IMR-90 (cell line): ENCODE measurements around the gene FNDC11. TPM values are rescaled to one million over a fixed set of nuclear protein-coding genes. Genes with fewer than 3 reads are reported as not detected.
A peak's percentile ranks its signal among the peaks of the same experiment; 100 is the strongest.

Experiments
- ATAC-seq: fragments of 200-7000 bp; cut with Tn5 transposase; 2 replicates; pipeline ENCODE4 v1.9.1; 2020; ENCODE audit warnings: low read depth, mild to moderate bottlenecking, moderate library complexity
- BruUV-seq: library from RNA; stranded (reverse); fragments of 400-500 nt; replicated peaks from 2 replicates; lab custom pipeline; 2021; lab: Mats Ljungman, UMichigan
- CTCF ChIA-PET: fragments of 300-600 bp; formaldehyde crosslinking; extraction: SDS; loops from one replicate; lab custom pipeline; 2021; ENCODE audit warnings: antibody characterized with exemption; lab: Yijun Ruan, JAX
- POLR2A ChIA-PET: fragments of 300-600 bp; sonication (Branson Sonifier 250); formaldehyde crosslinking; loops from one replicate; lab custom pipeline; 2022; ENCODE audit warnings: antibody characterized with exemption; ENCODE audit not compliant: unreplicated experiment; lab: Charles Lee
- DNase-seq: peaks from one replicate; pipeline ENCODE4 v3.0.0; 2013
- H2AFZ ChIP-seq: replicated peaks from 2 replicates; pipeline ENCODE3; 2013; ENCODE audit warnings: low read length, mild to moderate bottlenecking; ENCODE audit not compliant: poor library complexity
- H2AK5ac ChIP-seq: 2 replicates; pipeline ENCODE4 v1.6.1; 2013; ENCODE audit warnings: low read depth, low read length, inconsistent platforms
- H2AK9ac ChIP-seq: replicated peaks from 2 replicates; pipeline ENCODE3; 2013; ENCODE audit warnings: mild to moderate bottlenecking, low read depth, low read length, moderate library complexity; ENCODE audit not compliant: poor library complexity
- H2BK120ac ChIP-seq: 2 replicates; pipeline ENCODE4 v1.6.1; 2013; ENCODE audit warnings: low read depth, low read length, inconsistent platforms
- H2BK15ac ChIP-seq: 3 replicates; pipeline ENCODE4 v1.6.1; 2013; ENCODE audit warnings: low read depth, low read length, inconsistent platforms
- H2BK20ac ChIP-seq: 2 replicates; pipeline ENCODE4 v1.6.1; 2013; ENCODE audit warnings: low read depth, mild to moderate bottlenecking, inconsistent platforms, low read length, moderate library complexity
- H2BK5ac ChIP-seq: 2 replicates; pipeline ENCODE4 v1.6.1; 2013; ENCODE audit warnings: mild to moderate bottlenecking, low read depth, low read length, inconsistent platforms; ENCODE audit not compliant: poor library complexity, severe bottlenecking
- H3K14ac ChIP-seq: replicated peaks from 2 replicates; pipeline ENCODE4 v1.6.1; 2013; ENCODE audit warnings: low read depth, low read length, inconsistent platforms
- H3K18ac ChIP-seq: 2 replicates; pipeline ENCODE4 v1.6.1; 2013; ENCODE audit warnings: low read depth, low read length, control low read depth
- H3K23ac ChIP-seq: 2 replicates; pipeline ENCODE4 v1.6.1; 2013; ENCODE audit warnings: low read depth, low read length, inconsistent platforms
- H3K27ac ChIP-seq: 2 replicates; pipeline ENCODE4 v1.5.1; 2013; ENCODE audit warnings: mild to moderate bottlenecking, control low read depth, low read length; ENCODE audit not compliant: insufficient read depth
- H3K27me3 ChIP-seq: 2 replicates; pipeline ENCODE4 v1.6.1; 2013; ENCODE audit warnings: low read length; ENCODE audit not compliant: control insufficient read depth, insufficient read depth
- H3K36me3 ChIP-seq: 2 replicates; pipeline ENCODE4 v1.6.1; 2013; ENCODE audit warnings: low read length, mixed read lengths; ENCODE audit not compliant: control insufficient read depth, insufficient read depth
- H3K4ac ChIP-seq: 2 replicates; pipeline ENCODE4 v1.6.1; 2013; ENCODE audit warnings: low read depth, low read length, inconsistent platforms
- H3K4me1 ChIP-seq: 2 replicates; pipeline ENCODE4 v1.6.1; 2013; ENCODE audit warnings: low read length, mixed read lengths; ENCODE audit not compliant: control insufficient read depth, insufficient read depth
- H3K4me2 ChIP-seq: 2 replicates; pipeline ENCODE4 v1.6.1; 2013; ENCODE audit warnings: low read depth, mild to moderate bottlenecking, control low read depth, low read length, moderate library complexity
- H3K4me3 ChIP-seq: 2 replicates; pipeline ENCODE4 v1.5.1; 2013; ENCODE audit warnings: low read depth, mild to moderate bottlenecking, control low read depth, low read length, moderate library complexity; ENCODE audit not compliant: insufficient read depth
- H3K56ac ChIP-seq: 2 replicates; pipeline ENCODE4 v1.6.1; 2013; ENCODE audit warnings: low read length, inconsistent platforms; ENCODE audit not compliant: insufficient read depth; ENCODE audit errors: extremely low read depth
- H3K79me1 ChIP-seq, 2 experiments: 2 replicates each; pipeline ENCODE4 v1.6.1; 2013; ENCODE audit warnings: low read length in 2 of 2, inconsistent platforms in 1 of 2, low read depth in 1 of 2
- H3K9ac ChIP-seq: 2 replicates; pipeline ENCODE4 v1.6.1; 2013; ENCODE audit warnings: low read depth, low read length, control low read depth
- H3K9me1 ChIP-seq: 2 replicates; pipeline ENCODE4 v1.6.1; 2013; ENCODE audit warnings: low read length, inconsistent platforms; ENCODE audit not compliant: insufficient read depth
- H3K9me3 ChIP-seq: 2 replicates; pipeline ENCODE4 v1.6.1; 2013; ENCODE audit warnings: low read length; ENCODE audit not compliant: control insufficient read depth, insufficient read depth
- H4K20me1 ChIP-seq: 2 replicates; pipeline ENCODE4 v1.6.1; 2013; ENCODE audit warnings: low read length, inconsistent platforms; ENCODE audit not compliant: insufficient read depth
- H4K5ac ChIP-seq: 2 replicates; pipeline ENCODE4 v1.6.1; 2013; ENCODE audit warnings: mild to moderate bottlenecking, low read depth, low read length, control low read depth
- H4K8ac ChIP-seq, 2 experiments: 2 replicates each; pipeline ENCODE4 v1.6.1; 2013; ENCODE audit warnings: low read depth in 2 of 2, low read length in 2 of 2, control low read depth in 1 of 2, inconsistent platforms in 1 of 2
- H4K91ac ChIP-seq: 2 replicates; pipeline ENCODE4 v1.6.1; 2013; ENCODE audit warnings: low read depth, low read length, inconsistent platforms; ENCODE audit not compliant: insufficient read depth
- MXI1 ChIP-seq: IDR thresholded peaks from 2 replicates; pipeline ENCODE4 v1.6.1; 2012; ENCODE audit warnings: low read depth, mild to moderate bottlenecking, low read length, moderate library complexity, borderline replicate concordance
- RAD21 ChIP-seq: IDR thresholded peaks from 2 replicates; pipeline ENCODE4 v1.6.1; 2012; ENCODE audit warnings: low read length, improper control_type of control experiment
- WGBS, 2 experiments: methylation state at CpG; one replicate each; pipeline versions ENCODE4 v1.1.5 to v1.1.7; 2013; ENCODE audit warnings: missing lambda C conversion rate in 2 of 2; ENCODE audit not compliant: insufficient read length in 1 of 2; ENCODE audit errors: extremely low coverage in 2 of 2; 5-methylcytosine and 5-hydroxymethylcytosine counted together
- dilution Hi-C: fragments of 300-500 bp; cut with HindIII; formaldehyde crosslinking; loops from one replicate; pipeline ENCODE4 v1.14.3; 2018; ENCODE audit warnings: low sequenced_read_pairs; ENCODE audit not compliant: unreplicated experiment
- in situ Hi-C: fragments of 300-500 bp; cut with MboI; formaldehyde crosslinking; loops from 3 replicates; pipeline ENCODE4 v1.14.3; 2019; ENCODE audit warnings: low sequenced_read_pairs, inconsistent platforms, mixed read lengths
- intact Hi-C: fragments of 100-400 bp; cut with micrococcal nuclease; formaldehyde crosslinking; loops from 2 replicates; pipeline ENCODE4 v1.10.0; 2022
- polyA plus RNA-seq, 3 experiments: library from polyadenylated mRNA; depleted of rRNA; stranded (reverse); fragments of >200 nt; gene quantifications; 2 replicates each; pipeline ENCODE4 v1.2.3, GENCODE V29; 2012; ENCODE audit warnings: low replicate concordance in 1 of 3
- total RNA-seq: library from RNA; depleted of rRNA; stranded (reverse); fragments of >200 nt; gene quantifications from 2 replicates; pipeline ENCODE4 v1.2.3, GENCODE V29; 2012

The FNDC11 gene
- total and polyA plus RNA-seq, 2 of the 4 experiments (the other 2 are of a cell fraction), result 0.36 to 1.0 TPM

DNA sequence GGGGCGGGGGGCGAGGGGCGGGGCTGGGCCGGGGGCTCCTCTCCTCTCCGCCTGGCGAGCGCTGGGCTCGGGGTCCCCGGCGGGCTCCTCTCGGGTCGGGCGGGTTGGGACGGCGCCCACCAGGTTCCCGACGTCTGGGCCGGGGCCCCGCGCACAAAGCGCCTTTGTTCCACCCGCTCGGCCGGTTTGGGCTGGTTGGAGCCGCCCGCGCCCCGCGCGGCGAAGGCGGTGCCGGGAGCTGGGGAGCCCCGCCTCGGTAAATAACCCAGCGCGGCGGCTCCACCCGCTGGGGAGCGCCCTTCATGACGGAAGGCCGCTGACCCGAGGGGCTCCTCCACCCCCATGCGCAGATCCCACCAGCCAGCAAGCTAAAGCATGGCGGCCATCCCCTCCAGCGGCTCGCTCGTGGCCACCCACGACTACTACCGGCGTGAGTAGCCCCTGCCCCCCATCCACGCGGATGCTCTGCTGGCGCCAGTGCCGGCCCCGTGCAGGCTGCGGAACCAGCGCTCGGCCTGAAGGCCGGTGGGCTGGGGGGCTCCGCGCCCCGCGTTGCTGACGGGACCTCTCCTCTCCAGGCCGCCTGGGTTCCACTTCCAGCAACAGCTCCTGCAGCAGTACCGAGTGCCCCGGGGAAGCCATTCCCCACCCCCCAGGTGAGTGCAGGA lies 32.9 kb upstream of the FNDC11 start:
- 1% methylated on average over 29 of the region's 68 CpGs; no CpG with 5 or more reads in 1 of the 2 experiments for WGBS, 2 experiments

More for the DNA sequence above, 32.9 kb upstream of the FNDC11 start:
- H3K4me2 ChIP-seq, result peak overlapping the region; percentile 80
- H2BK15ac ChIP-seq, result no peak overlapping the region
- peaks cover 29% of the 10 kb centered on the region for H4K20me1 ChIP-seq
- peak overlapping the region; percentile 89 for H3K9ac ChIP-seq
- H3K9me1 ChIP-seq, result peaks cover 11% of the 10 kb centered on the region; the same call in 1 of the 2 replicates
- H3K4ac ChIP-seq, result peak overlapping the region; percentile 75
- H3K27ac ChIP-seq, result peak overlapping the region; percentile 90
- ChIA-PET POLR2A (interaction anchor here (1.1 kb wide), 1 partner anchor 24 kb away, joined by 3 read pairs; no protein-coding TSS in a partner anchor), CTCF (interaction anchor here (1.0 to 1.7 kb wide), 3 partner anchors 16 to 25 kb away, joined by 4 read pairs; partner anchors contain the start of gene PTK6)
- H3K36me3 ChIP-seq, result peaks cover 23% of the 10 kb centered on the region
- no peak overlapping the region for H2BK120ac ChIP-seq
- no peak overlapping the region for H3K56ac ChIP-seq
- H3K9me3 ChIP-seq, result no peaks in the 10 kb centered on the region
- H4K91ac ChIP-seq, result peak overlapping the region; percentile 24; the same call in 1 of the 2 replicates
- DNase-seq, result peak; percentile 53
- dilution Hi-C loops, result no loop called here
- in situ Hi-C loops, result no loop called here
- H3K23ac ChIP-seq, result peak overlapping the region; percentile 78
- H2AK5ac ChIP-seq, result peak overlapping the region; percentile 86
- peaks cover 19 to 38% of the 10 kb centered on the region in 2 experiments for H3K79me1 ChIP-seq
- peak overlapping the region; percentile 89 for H2AFZ ChIP-seq
- H2BK20ac ChIP-seq, result no peak overlapping the region
- no peaks in the 10 kb centered on the region for H3K27me3 ChIP-seq
- peak overlapping the region; percentile 94 for H2AK9ac ChIP-seq
- H3K4me1 ChIP-seq, result peaks cover 13% of the 10 kb centered on the region
- peak overlapping the region; percentile 88 for H2BK5ac ChIP-seq
- no peak for TF ChIP-seq RAD21
- peak; percentile 80 for TF ChIP-seq MXI1
- H4K8ac ChIP-seq, result peak overlapping the region in 1 of 2 experiments; percentile 37; a peak in 1 of 4 replicates
- H3K18ac ChIP-seq, result no peak overlapping the region; the same call in 1 of the 2 replicates
- intact Hi-C loops, result no loop called here
- peak overlapping the region; percentile 97 for H3K4me3 ChIP-seq
- ATAC-seq, result peak; percentile 68
- peak overlapping the region; percentile 78; the same call in 1 of the 2 replicates for H3K14ac ChIP-seq
- TSS peak; percentile 99 for BruUV-seq
- H4K5ac ChIP-seq, result no peak overlapping the region
